Limb (tissue), 2 donors: ENCODE data around the gene CDH18.

Experiments used
- DNase-seq, 2 donors: peaks; one replicate each; pipeline ENCODE4 v3.0.0-alpha.2; 2016; ENCODE audit errors: extremely low spot score in 2 of 2

CDH18 gene, protein sequence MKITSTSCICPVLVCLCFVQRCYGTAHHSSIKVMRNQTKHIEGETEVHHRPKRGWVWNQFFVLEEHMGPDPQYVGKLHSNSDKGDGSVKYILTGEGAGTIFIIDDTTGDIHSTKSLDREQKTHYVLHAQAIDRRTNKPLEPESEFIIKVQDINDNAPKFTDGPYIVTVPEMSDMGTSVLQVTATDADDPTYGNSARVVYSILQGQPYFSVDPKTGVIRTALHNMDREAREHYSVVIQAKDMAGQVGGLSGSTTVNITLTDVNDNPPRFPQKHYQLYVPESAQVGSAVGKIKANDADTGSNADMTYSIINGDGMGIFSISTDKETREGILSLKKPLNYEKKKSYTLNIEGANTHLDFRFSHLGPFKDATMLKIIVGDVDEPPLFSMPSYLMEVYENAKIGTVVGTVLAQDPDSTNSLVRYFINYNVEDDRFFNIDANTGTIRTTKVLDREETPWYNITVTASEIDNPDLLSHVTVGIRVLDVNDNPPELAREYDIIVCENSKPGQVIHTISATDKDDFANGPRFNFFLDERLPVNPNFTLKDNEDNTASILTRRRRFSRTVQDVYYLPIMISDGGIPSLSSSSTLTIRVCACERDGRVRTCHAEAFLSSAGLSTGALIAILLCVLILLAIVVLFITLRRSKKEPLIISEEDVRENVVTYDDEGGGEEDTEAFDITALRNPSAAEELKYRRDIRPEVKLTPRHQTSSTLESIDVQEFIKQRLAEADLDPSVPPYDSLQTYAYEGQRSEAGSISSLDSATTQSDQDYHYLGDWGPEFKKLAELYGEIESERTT

DNA sequence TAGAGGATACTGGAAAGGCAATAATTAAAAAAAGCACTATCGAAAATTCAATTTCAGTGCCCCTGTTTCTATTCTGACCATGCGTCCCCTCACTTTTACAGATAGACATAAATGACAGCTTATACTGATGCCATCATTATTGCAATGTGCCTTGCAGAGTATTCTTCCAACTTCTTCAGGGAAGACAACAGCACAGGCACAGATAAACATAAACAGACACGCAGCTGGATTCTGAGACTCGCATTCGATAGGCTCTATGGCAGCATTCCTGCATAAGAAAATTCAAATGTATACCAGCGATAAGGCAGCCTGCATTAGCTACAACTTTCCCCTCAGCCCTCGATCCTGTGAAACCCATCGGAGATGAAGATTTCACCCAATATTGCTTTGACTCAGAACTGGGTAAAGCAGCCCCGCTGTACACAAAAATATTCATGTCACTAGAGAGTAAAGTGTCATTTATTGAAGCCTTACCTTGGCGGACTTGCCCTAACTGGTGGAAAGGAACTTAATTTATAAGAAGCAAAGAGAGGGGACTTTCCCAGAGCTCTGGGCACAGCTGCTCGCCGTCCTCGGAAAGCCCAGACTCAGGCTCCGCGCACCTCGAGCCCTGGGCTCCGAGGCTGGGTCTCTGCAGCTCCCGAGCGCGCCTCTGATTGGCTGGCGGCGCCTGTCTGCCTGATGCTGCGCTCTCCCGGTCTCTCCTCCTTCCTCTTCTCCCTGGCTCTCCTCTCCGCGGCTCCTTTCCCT lies at the start of gene CDH18:
CDH18 (minus strand) TSS at position 589 of the 750 bp plus-strand sequence. CDS start 149,214 bp downstream, outside the sequence.
- DNase-seq, result peak; percentile 66 to 80

DNA sequence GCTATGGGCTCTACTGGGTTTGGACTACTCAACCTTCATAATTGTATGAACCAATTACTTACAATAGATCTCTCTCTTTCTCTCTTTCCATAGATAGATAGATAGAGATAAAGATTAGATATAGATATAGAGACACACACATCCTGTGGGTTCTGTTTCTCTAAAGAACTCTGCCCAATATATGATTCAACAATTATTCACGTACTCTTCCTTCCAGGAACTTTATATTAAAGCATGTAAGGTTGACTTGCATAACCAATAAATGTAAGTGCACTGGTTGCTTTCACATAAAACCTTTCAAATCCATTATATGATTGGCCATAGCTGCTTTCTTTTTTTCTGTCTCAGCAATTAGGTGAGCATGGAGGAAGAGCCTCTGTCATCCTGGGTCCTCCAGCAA lies 46.7 kb upstream of the CDH18 start:
- DNase-seq, result no peak

DNA sequence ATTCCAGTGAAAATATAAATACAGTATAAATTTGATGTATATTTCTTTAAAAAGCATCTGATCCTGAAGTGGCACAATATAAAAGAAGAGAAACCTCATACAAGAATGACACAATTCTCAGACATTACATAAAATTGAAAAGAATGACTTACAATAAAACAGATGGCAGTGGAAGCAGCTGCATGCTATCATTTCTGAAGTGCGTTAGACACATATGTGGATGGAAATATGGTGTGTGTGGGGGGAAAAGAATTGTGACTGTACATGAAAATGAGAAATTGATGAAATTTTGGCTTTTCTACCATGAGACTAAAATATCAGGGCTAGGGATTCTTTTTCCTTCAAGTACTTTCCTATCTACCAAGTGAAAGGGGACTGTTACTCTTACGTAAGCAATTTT lies 45.9 kb upstream of the CDH18 start:
- no peak for DNase-seq

DNA sequence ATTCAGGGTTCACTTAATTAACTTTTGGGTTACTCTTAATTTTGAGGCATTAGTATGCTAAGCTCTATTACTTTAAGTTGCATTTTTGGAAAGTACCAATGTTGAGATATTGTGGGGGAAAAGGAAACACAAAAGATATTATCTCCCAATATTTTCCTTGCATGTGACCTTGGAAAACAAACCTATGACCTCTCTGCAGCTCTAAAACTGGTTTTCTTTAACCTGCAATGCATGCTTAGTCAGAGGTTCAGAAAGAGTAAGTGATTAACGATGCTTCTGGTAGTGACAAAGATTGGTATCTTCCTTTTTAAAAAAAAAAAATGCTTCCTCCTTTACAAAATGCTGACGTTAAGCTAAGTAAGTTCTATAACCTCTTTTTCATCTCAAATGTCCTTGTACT lies 44.9 kb upstream of the CDH18 start:
- DNase-seq, result no peak

DNA sequence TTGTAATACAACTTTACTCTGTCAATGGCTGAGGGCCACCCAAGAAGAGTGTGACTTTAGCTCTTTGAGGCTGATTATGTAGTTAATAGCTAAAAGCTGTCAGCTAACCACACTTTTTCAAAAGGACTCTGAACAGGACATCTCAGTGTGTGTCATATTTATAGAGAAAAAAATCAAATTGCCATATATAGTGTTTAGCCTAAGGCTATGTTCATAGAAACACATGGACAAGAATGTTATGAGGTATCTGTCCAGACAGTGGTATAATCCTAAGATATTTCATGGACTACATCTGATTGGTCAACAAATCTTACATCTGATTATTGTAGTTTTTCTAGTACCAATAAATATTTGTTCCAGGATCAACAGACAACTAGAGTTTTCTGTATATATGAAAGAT lies 42.1 kb upstream of the CDH18 start:
- DNase-seq, result no peak

DNA sequence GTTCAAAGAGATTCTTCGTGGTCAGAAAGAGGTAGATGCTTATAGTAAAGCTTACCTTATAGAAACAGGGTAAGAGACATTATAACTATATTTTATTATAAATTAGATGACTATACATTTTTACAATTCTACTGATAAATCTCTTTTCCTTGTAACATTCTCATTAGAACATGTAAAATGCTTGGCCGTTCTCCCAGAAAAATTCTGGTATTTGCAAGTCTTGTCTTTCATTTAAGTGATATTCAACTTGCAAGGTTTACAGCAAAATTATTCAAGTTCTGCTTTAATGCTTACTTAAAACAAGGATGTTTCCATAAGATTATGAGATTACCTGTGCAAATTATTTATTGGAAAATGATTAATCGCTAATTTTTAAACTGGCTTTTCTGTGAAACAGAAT lies 41.3 kb upstream of the CDH18 start:
- DNase-seq, result no peak

DNA sequence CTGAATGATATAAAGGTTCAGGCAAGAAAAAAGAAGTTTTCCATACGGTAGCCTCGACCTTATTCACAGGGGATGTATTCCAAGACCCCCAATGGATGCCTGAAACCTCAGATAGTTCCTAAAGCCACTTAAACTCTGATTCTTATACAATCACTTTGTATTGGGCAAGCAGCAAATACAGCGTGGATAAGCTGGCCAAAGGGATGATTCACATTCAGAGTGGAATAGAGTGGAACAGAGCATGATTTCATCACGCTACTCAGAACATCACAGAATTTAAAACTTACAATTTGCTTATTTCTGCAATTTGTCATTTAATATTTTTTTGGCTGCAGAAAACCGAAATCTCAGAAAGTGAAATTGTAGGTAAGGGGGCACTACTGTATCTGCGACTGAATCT lies 40.5 kb upstream of the CDH18 start:
- no peak for DNase-seq

DNA sequence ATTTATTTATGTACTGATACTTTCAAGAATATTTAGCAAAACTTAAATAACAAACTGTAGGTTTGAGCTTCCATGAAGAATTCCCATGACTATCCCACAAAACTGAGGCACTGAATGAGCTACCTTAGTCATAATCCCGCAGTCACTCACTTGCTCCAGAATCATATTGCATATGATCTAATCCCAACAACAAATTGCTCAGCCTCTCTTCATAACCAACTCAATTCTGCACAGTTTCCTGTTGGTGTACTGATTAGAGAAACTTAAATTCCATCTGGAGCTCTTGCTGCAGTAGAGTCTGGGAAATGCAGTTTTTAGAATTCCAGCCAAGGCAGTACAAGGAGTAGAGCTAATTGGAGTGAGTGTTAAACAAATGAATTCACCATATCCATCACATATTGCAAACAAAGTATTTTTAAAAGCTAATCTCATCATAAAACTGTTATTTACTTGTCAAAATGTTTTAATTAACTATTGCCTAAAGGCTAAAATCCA lies 35.7 kb upstream of the CDH18 start:
- DNase-seq, result no peak

DNA sequence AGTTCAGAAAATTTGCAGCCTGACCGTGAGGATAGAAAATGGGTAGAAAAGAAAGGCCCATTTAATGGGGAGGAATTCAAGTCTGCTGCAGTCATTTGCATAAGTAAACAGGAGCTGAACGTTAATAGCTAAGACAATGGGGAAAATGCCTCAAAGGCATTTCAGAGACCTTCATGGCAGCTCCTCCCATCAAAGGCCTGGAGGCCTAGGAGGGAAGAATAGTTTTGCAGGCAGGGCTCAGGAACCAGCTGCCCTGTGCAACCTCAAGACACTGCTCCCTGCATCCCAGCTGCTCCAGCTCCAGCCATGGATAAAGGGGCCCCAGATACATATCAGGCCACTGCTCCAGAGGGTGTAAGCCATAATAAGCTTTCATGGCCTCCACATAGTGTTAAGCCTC lies 32.2 kb upstream of the CDH18 start:
- no peak for DNase-seq

DNA sequence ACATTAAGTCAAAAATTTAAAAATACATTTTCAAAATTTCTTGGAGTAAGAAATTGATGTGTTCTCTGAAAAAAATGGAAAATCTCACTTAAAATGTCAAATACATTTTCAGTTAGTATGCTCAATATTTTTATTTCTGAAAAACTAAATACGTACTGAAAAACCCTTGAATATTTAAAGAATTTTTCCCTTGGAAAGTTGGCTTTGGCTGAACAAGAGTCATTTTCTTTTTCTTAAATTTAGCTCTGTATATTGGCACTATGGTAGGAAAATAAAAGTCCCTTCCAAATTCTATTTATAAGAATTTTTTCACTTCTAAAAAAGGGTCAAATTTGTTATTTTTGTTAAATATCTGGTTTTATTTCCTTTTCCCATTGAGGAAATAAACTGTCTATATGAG lies 29.0 kb upstream of the CDH18 start:
- DNase-seq, result no peak

DNA sequence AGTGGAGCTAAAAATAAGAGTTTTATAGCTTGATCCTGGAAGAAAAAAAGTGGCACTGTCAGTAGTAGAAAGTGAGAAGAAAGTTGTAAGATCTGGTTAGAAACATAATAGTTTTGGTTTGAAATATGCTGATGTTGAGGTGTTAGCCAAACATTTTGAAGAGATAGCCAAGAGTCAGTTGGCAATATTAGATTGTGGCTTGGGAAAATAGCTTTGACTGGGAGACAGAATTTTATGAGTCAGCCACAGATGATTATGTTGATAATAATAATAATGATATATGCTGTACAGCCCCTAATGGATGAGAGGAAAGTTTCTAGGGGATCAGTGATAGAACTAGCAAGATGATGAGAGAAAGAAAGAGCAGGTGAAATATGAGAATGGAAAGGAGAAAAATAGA lies 12.4 kb upstream of the CDH18 start:
- DNase-seq, result no peak

DNA sequence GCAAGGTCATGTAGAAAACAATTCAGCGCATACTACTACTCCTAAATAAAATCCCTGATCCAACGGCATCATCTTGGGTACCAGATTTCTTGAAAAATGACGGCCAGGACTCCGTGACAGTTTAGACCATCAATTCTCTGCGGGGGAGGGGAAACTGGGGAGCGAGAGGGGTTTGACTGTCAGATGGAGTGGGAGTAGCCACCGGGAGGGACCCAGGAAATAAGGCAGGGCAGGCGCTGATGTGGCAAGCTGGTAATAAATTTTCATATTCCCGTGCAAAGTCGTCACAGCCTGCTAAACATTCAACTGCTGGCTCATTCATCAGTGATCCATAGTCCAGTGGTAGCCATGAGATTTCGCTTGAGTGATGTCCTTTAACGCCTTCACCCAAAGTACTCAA lies 457 bp upstream of the CDH18 start:
- DNase-seq, result no peak

DNA sequence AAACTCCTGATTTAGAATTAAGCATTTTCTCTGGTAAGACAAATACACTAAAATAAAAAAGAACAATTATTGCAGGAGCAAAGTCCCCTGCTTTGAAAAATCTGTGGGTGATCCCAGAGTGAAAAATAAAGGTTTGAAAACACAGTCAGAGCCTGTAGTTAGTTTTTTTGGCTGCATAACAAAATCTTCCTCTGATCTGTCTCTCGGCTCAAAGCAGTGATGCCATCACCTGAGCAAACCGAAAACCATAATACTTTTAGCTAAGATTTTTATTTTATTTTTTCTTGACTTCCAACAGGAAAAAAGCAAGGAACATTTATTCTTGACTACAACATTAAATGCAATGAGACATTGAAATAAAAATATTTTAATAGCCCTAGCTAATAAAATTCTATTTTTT lies 1.2 kb downstream of the CDH18 start:
- DNase-seq, result no peak

DNA sequence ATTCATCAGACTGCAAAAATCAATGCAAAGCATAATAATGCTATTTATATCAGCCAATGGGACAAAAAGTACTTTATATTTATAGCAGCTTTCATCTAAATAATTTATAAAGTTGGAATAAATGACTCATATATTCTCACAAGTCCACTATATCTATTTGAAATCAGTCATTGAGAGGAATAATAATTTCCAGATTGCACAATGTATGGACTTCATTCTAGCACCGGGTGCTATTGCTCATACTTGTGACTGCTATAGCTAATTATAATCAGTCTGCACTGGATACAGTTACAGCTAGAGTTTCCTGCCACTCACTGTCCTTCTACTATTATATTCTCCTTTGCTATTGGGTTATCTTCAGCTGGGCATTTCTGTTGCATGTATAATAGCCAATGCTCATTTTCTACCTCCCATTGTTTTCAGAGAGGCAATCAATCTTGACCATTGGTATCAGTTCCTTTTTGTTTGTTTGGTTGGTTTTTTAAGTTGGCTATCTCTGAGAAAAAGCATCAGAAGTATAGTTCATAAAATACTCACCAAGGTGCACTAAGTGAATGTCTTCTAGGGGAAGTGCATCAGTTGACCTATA lies 1.9 kb downstream of the CDH18 start:
- no peak for DNase-seq

DNA sequence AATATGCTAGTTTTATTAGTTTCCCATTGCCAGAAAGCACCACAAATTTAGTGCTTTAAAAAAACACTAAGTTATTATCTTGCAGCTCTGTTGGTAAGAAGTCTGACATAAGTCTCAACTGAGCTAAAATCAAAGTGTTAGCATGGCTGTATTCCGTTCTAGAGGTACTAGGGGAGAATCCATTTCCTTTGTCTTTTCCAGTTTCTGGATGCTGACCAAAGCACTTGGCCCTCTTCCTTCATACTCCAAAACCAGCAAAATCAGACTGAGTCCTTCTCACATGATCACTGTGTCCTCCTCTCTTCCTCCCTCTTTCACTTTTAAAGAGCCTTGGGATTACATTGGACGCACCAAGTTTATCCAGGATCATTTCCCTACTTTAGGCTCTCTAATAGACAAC lies 9.5 kb downstream of the CDH18 start:
- peak in 1 of 2 donors; percentile 13 for DNase-seq

DNA sequence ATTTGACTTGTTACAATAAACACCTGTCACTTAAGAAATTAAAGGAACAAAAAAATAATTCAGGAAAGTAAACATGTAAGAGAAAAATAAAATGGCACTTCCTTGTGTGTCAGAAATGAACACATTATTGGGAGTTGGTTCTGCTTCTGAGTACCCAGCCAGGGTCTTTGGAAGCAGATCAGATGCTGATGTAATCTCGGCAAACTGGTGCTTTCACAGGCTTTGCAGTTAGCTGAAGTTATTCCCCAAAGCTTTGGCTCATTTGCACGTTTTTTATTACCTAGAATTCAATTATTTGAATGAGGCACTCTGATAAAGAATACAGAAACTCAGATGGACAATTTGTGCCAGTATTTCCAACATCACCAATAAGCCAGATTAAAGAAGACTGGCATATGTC lies 10.9 kb downstream of the CDH18 start:
- DNase-seq, result no peak

DNA sequence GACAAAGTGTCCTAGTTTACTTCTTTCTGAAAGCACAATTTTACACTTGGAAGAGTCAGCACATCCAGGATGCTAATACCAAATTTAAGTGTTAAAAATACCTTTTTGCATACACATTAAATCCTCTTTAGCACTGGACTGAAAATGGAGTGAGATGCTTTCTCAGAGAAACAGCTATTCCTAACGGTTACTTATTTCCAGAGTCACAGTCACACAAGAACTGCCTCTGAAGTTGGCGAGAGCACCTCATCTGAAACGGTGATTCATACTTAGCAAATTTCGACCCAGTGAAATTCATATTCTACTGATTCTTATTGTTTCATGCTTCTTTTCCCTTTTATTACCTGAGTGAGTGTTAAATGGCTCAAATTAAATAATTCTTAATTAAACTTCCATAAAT lies 12.2 kb downstream of the CDH18 start:
- no peak for DNase-seq

DNA sequence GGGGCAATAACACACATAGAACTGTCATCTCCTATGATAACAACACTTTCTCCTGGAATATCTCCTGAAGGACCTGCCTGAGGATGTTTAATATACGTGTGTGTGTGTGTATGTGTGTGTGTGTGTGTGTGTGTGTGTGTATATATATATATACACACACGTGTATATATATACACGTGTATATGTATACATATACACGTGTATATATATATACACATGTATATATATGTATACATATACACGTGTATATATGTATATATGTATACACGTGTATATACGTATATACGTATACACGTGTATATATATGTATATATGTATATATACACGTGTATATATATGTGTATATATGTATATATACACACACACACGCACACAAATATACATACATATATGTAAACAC lies 27.5 kb downstream of the CDH18 start:
- DNase-seq, result no peak

DNA sequence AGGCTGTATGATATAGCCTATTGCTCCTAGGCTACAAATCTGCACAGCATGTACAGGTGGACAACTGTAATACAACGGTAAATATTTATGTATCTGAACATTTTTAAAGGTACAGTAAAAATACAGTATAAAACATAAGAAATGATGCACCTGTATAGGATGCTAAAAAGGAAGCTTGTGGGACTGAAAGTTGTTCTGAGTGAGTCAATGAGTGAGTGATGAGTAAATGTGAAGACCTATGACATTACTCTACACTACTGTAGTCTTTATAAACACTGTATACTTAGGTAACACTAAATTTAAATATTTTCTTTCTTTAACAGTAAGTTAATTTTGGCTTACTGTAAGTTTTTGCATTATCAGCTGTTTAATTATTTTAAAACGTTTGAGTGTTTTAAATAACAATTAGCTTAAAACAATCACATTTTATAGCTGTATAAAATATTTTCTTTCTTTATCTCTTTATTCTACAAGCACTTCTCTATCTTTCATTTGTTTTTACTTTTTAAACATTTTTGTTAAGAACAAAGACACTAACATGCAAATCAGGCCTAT lies 28.1 kb downstream of the CDH18 start:
- no peak for DNase-seq

DNA sequence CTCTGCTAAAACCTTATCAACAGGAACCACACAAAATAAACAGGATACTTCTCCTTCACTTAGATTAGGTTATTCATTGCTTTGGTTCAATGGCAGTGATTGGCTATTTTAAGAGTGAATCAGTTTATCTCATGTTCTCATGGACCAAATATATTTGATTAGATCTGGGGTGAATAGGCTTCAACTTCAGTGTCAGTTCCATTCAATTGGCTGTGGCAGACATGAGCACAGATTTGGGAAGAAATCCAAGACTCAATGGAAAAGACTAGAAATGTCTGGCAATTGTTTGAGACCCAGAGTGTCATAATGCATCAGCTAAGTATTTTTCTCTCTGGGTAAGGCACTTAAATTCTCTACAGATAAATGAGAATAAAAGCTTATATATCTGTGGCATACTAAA lies 37.1 kb downstream of the CDH18 start:
- DNase-seq, result no peak

DNA sequence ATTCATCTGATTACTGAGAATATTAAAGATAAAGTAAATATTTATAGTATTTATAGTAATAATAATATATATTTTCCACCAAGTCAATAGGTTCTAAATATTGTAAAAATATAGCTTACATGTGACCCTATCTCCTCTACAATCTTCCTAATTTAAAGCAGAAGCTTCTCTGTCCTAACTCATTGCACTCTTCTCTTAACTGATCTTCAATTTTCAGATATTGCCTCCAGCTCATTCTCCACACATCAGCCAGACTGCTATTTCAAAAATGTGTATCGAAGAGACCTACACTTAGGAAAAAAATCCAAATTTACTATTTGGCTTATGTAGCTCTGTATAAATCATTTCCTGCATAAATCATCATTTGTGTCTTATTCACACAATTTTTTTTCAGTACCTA lies 47.8 kb downstream of the CDH18 start:
- DNase-seq, result no peak
